Measurements from ENCODE around the gene TUBA4A.
A peak's percentile ranks its signal among the peaks of the same experiment; 100 is the strongest.

TUBA4A gene

GRCh38 chr2:219245899-219246230, 7.9 kb downstream of the TUBA4A start:
- peak overlapping the region; percentile 68 for H3K4me3 ChIP-seq (ENCODE audit: low read depth, low read length)
- TF ChIP-seq, protein P1, sequence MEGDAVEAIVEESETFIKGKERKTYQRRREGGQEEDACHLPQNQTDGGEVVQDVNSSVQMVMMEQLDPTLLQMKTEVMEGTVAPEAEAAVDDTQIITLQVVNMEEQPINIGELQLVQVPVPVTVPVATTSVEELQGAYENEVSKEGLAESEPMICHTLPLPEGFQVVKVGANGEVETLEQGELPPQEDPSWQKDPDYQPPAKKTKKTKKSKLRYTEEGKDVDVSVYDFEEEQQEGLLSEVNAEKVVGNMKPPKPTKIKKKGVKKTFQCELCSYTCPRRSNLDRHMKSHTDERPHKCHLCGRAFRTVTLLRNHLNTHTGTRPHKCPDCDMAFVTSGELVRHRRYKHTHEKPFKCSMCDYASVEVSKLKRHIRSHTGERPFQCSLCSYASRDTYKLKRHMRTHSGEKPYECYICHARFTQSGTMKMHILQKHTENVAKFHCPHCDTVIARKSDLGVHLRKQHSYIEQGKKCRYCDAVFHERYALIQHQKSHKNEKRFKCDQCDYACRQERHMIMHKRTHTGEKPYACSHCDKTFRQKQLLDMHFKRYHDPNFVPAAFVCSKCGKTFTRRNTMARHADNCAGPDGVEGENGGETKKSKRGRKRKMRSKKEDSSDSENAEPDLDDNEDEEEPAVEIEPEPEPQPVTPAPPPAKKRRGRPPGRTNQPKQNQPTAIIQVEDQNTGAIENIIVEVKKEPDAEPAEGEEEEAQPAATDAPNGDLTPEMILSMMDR (IDR thresholded peaks at IDR 0.05; ENCODE audit: low read depth, low read length) = no peak

DNA sequence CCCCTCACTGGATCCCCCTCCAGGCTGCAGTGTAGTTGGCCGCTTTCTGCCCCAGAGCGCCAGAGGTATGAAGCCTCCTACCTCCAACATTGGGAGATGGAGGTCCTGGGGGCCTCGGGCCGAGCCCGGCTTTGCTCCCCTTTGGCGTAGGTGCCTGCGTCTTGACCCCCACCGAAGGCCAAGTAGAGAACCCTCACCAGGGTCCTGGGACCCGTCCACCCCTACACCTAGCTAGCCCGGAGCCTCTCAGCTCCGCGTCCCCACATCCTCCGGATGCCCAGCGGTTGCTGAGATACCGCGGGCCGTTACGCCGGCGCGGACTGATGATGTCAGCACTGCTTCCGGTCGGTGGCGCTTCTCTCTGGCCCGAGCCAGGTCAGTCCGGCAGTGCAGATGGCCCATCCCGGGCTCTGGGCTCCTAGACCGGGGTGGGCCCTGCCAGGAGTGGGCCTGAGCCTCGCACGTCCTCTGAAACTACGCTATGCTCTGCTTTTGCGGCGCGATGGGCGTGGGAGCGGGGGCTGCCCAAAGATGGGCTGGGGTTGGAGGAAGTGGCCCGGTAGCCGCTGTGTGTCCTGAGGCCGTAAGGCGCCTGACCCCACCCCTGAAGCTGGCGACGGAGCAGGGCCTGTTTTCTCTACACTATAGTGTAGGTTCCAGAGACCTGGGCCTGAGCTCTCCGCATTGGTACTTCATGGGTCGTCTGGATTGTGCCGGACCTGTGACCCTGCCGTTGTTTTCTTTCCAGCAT, 8.4 kb downstream of the TUBA4A start, which contains the start of the genes GLB1L and STK16:
Gene GLB1L, minus strand, starts transcription at position 297 of the 751 bp plus-strand sequence. CDS start 1,871 bp downstream, outside the sequence.
Gene STK16, plus strand, starts transcription at position 332 of the 751 bp plus-strand sequence. CDS start 521 bp downstream, outside the sequence.
- peak within 1 kb of the TSS; percentile 68 for H3K4me3 ChIP-seq (ENCODE audit: low read depth, low read length)
- TF ChIP-seq, protein P1 (IDR thresholded peaks at IDR 0.05; ENCODE audit: low read depth, low read length) = no peak

GRCh38 chr2:219244789-219245147, 8.9 kb downstream of the TUBA4A start:
- TF ChIP-seq, protein P1 (IDR thresholded peaks at IDR 0.05; ENCODE audit: low read depth, low read length) = no peak

GRCh38 chr2:219243291-219243761, 10.4 kb downstream of the TUBA4A start:
- H3K4me3 ChIP-seq (ENCODE audit: low read depth, low read length) = no peak overlapping the region
- TF ChIP-seq, protein P1 (IDR thresholded peaks at IDR 0.05; ENCODE audit: low read depth, low read length) = no peak

More at GRCh38 chr2:219244789-219245147, 8.9 kb downstream of the TUBA4A start:
- peak overlapping the region; percentile 68 for H3K4me3 ChIP-seq (ENCODE audit: low read depth, low read length)

DNA sequence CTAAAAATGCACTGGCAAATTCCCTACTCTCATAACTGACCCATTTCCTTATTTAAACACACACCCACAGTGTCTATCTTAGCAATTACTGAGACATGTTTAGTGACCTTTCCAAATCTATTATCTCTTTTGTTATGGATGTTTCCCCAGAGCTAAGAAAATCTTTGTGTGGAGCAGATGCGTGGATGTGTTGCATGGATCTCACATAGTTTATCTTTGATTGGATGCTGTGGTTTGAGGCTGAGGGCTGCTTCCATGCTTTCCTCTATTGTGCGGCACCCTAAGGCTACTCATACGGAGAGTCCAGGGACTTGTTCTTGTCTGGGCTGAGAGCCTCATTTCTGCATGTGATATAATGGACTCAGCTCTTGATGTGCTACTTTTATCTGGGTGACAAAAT, 19.4 kb downstream of the TUBA4A start:
- TF ChIP-seq, protein P1 (IDR thresholded peaks at IDR 0.05; ENCODE audit: low read depth, low read length) = no peak
- no peak overlapping the region for H3K4me3 ChIP-seq (ENCODE audit: low read depth, low read length)

DNA sequence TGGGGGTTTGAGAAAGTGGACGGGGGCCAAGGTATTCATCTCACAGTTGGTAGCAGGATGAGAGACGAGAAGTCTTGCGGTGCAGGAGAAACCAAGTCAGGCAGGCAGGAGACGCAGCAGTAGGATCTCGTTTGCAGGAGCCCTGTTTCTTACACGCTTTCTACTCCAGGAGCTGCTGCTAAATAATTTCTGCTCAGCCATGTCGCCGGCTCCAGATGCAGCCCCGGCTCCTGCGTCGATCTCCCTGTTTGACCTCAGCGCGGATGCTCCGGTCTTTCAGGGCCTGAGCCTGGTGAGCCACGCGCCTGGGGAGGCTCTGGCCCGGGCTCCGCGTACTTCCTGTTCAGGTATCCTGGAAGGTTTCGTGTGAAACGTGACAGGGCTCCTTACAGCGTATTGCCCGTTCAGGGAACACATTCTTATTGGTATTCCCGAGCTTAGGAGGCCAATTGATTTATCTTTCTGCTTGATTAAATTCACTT, 23.6 kb downstream of the TUBA4A start:
- TF ChIP-seq, protein P1 (IDR thresholded peaks at IDR 0.05; ENCODE audit: low read depth, low read length) = no peak
- peak overlapping the region; percentile 90 for H3K4me3 ChIP-seq (ENCODE audit: low read depth, low read length)
